MCF 10A (cell line): ENCODE results near the gene GGA2. TPM values are rescaled to one million over a fixed set of nuclear protein-coding genes. Genes with fewer than 3 reads are reported as not detected.

Experiments
- BruUV-seq: library from RNA; stranded (reverse); fragments of 400-500 nt; replicated peaks from 2 replicates; lab custom pipeline; 2021; lab: Mats Ljungman, UMichigan
- CTCF ChIA-PET: fragments of 300-600 bp; sonication (Branson Sonifier 250); formaldehyde crosslinking; extraction: SDS; loops from one replicate; lab custom pipeline; 2021; ENCODE audit warnings: antibody characterized with exemption, inconsistent platforms; lab: Yijun Ruan, JAX
- POLR2A ChIA-PET: fragments of 300-600, 350-650 bp; sonication (Branson Sonifier 250); formaldehyde crosslinking; extraction: SDS; loops from one replicate; lab custom pipeline; 2020; ENCODE audit warnings: antibody characterized with exemption, inconsistent platforms; lab: Yijun Ruan, JAX
- DNase-seq: peaks from one replicate; pipeline ENCODE4 v3.0.0-alpha.2; 2018; ENCODE audit not compliant: unreplicated experiment
- H3K27ac Mint-ChIP-seq: one replicate; pipeline ENCODE4 v1.8.0; 2022; ENCODE audit warnings: mild to moderate bottlenecking, low read depth, mixed read lengths; ENCODE audit not compliant: unreplicated experiment
- H3K27me3 Mint-ChIP-seq: one replicate; pipeline ENCODE4 v1.8.0; 2022; ENCODE audit warnings: mixed read lengths; ENCODE audit not compliant: insufficient read depth, unreplicated experiment
- H3K36me3 Mint-ChIP-seq: one replicate; pipeline ENCODE4 v1.8.0; 2022; ENCODE audit warnings: mild to moderate bottlenecking, moderate library complexity, mixed read lengths; ENCODE audit not compliant: insufficient read depth, unreplicated experiment
- H3K4me1 Mint-ChIP-seq: one replicate; pipeline ENCODE4 v1.8.0; 2022; ENCODE audit warnings: mixed read lengths; ENCODE audit not compliant: insufficient read depth, unreplicated experiment
- H3K4me3 Mint-ChIP-seq: one replicate; pipeline ENCODE4 v1.8.0; 2022; ENCODE audit warnings: mild to moderate bottlenecking, moderate library complexity, mixed read lengths; ENCODE audit not compliant: unreplicated experiment
- H3K9me3 Mint-ChIP-seq: one replicate; pipeline ENCODE4 v1.8.0; 2022; ENCODE audit warnings: mixed read lengths; ENCODE audit not compliant: unreplicated experiment
- intact Hi-C: fragments of 100-400 bp; cut with micrococcal nuclease; formaldehyde crosslinking; loops from 2 replicates; pipeline ENCODE4 v1.14.1; 2022
- total RNA-seq: library from RNA; stranded (reverse); gene quantifications from 2 replicates; pipeline ENCODE4 v1.2.3, GENCODE V29; 2022
- TF ChIP-seq, protein P1 (sequence below): fragments of 200-600 bp; IDR thresholded peaks from one replicate; pipeline ENCODE4 v1.8.0; 2022; ENCODE audit warnings: antibody characterized with exemption, mild to moderate bottlenecking; ENCODE audit not compliant: unreplicated experiment

Gene GGA2
- total RNA-seq, 1 experiment from 2014 or later, result 22.2 TPM

DNA sequence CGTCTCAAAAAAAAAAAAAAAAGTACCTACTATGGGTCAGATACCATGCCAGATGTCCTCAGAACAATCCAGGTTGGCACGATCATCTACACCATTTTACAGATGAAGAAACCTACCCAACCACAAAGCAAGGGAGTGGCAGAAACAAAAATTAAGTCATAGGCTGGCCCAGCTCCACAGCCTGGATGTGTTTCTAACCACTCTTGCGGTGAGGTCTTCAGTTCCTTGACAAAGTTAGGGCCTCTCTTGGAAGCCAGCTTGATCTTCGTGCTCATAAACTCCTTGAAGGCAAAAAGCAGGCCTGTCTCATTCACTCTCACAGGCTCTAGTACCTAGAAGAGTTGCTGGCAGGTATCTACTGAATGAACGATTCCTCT is 6.2 kb downstream of the GGA2 start:
- no TSS peak for BruUV-seq
- TF ChIP-seq, protein P1, sequence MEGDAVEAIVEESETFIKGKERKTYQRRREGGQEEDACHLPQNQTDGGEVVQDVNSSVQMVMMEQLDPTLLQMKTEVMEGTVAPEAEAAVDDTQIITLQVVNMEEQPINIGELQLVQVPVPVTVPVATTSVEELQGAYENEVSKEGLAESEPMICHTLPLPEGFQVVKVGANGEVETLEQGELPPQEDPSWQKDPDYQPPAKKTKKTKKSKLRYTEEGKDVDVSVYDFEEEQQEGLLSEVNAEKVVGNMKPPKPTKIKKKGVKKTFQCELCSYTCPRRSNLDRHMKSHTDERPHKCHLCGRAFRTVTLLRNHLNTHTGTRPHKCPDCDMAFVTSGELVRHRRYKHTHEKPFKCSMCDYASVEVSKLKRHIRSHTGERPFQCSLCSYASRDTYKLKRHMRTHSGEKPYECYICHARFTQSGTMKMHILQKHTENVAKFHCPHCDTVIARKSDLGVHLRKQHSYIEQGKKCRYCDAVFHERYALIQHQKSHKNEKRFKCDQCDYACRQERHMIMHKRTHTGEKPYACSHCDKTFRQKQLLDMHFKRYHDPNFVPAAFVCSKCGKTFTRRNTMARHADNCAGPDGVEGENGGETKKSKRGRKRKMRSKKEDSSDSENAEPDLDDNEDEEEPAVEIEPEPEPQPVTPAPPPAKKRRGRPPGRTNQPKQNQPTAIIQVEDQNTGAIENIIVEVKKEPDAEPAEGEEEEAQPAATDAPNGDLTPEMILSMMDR, result no peak
- H3K27me3 Mint-ChIP-seq, result no peaks in the 10 kb centered on the region
- H3K4me3 Mint-ChIP-seq, result peak overlapping the region; percentile 14
- H3K27ac Mint-ChIP-seq, result peak overlapping the region; percentile 75
- POLR2A ChIA-PET, result interaction anchor here (0.8 to 3.0 kb wide), 10 partner anchors 8 to 865 kb away, joined by 3 to 12 read pairs (median 4); partner anchors contain the start of genes COG7, DCTN5, PALB2 and UBFD1
- peaks cover 36% of the 10 kb centered on the region for H3K4me1 Mint-ChIP-seq
- intact Hi-C loops, result loop anchor here (1.0 to 2.0 kb wide), 3 partner anchors 38 to 53 kb away; partner anchors contain the start of genes COG7, EARS2 and UBFD1
- CTCF ChIA-PET, result interaction anchor here (0.7 to 1.1 kb wide), 5 partner anchors 17 to 319 kb away, joined by 3 to 6 read pairs (median 4); partner anchors contain the start of gene UBFD1
- H3K9me3 Mint-ChIP-seq, result no peaks in the 10 kb centered on the region
- H3K36me3 Mint-ChIP-seq, result peaks cover 9% of the 10 kb centered on the region
- DNase-seq, result peak; percentile 89

DNA sequence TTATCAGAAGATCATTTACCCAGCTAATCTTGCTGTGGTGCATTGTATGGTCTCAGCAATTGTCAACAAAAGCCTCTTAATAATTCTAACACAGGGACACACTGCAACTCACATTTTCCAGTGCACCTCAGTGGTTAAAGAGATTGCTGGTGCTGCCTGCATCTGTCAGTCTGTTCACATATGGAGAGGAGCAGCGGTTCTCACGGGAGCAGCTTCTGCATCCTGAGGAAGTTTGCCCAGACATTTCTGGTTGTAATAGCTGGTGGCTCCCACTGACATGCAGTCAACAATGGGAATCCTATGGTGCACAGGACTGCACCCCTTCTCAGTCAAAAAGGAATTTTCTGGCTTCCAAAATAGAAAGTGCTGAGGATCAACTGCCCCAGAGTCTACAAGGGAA is 7.8 kb downstream of the GGA2 start:
- ChIA-PET CTCF (no interaction called here), POLR2A (no interaction called here)
- Mint-ChIP-seq H3K4me1 (peaks cover 30% of the 10 kb centered on the region), H3K36me3 (peaks cover 9% of the 10 kb centered on the region), H3K9me3 (no peaks in the 10 kb centered on the region), H3K27me3 (no peaks in the 10 kb centered on the region), H3K4me3 (no peak overlapping the region), H3K27ac (no peak overlapping the region)
- no peak for DNase-seq
- TF ChIP-seq, protein P1, result no peak
- BruUV-seq, result no TSS peak
- intact Hi-C loops, result no loop called here

DNA sequence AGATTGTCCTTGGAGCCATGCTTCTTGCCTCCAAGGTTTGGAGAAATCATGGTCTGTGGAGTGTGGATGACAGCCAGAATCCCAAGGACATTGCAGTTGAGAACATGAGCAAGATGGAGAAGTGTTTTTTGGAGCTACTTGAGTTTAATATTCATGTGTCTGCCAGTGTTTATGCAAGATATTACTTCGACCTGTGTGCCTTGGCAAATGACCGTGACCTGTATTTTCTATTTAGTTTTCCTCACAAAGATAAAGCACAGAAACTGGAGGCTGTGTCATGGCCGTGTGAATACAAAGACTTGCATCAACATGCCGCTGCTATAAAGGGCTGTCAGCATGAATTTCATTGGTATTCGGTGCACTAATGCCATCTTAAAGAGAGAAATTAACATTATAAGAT is 9.0 kb downstream of the GGA2 start:
- Mint-ChIP-seq H3K4me1 (peaks cover 31% of the 10 kb centered on the region), H3K9me3 (no peaks in the 10 kb centered on the region), H3K4me3 (no peak overlapping the region), H3K27me3 (no peaks in the 10 kb centered on the region), H3K27ac (no peak overlapping the region), H3K36me3 (peaks cover 9% of the 10 kb centered on the region)
- no TSS peak for BruUV-seq
- TF ChIP-seq, protein P1, result no peak
- intact Hi-C loops, result no loop called here
- ChIA-PET POLR2A (interaction anchor here (1.8 to 2.7 kb wide), 3 partner anchors 9 to 57 kb away, joined by 9 to 12 read pairs (median 11); partner anchors contain the start of genes EARS2, GGA2 and UBFD1), CTCF (interaction anchor here (1.0 to 2.1 kb wide), 3 partner anchors 10 to 73 kb away, joined by 3 to 8 read pairs (median 5); no protein-coding TSS in a partner anchor)
- DNase-seq, result no peak

DNA sequence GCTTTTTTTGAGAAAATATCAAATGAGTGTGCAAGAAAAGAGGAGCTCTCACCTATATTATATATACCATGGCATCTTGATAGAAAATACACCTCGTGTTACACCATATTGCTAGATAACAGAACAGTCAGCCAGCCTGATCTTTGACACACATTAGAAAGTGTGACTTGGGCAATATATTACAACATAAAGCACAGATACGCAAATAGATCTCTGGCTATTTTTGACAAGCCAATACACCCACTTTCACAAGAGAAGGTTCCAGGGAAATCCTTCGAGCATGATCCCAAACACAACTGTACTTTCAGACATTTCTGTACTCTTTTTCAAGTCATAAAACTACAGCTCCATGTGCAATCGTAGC is 9.4 kb downstream of the GGA2 start:
- Mint-ChIP-seq H3K27me3 (no peaks in the 10 kb centered on the region), H3K4me3 (no peak overlapping the region), H3K27ac (no peak overlapping the region), H3K9me3 (no peaks in the 10 kb centered on the region), H3K36me3 (peaks cover 10% of the 10 kb centered on the region), H3K4me1 (peaks cover 31% of the 10 kb centered on the region)
- ChIA-PET CTCF (interaction anchor here (1.0 to 2.1 kb wide), 3 partner anchors 9 to 74 kb away, joined by 3 to 8 read pairs (median 5); no protein-coding TSS in a partner anchor), POLR2A (interaction anchor here (1.8 to 2.7 kb wide), 3 partner anchors 9 to 57 kb away, joined by 9 to 12 read pairs (median 11); partner anchors contain the start of genes EARS2, GGA2 and UBFD1)
- TF ChIP-seq, protein P1, result no peak
- intact Hi-C loops, result no loop called here
- no peak for DNase-seq
- BruUV-seq, result no TSS peak
